Measurements from ENCODE around the gene SLF1. TPM values are rescaled to one million over a fixed set of nuclear protein-coding genes. Genes with fewer than 3 reads are reported as not detected.

SLF1 gene
- total and polyA plus RNA-seq, 2 experiments from 2014 or later, result 36.3 to 43.8 TPM

GRCh38 chr5:94575196-94575595 lies 43.3 kb upstream of the SLF1 start (continued):
- TF ChIP-seq, protein P1, sequence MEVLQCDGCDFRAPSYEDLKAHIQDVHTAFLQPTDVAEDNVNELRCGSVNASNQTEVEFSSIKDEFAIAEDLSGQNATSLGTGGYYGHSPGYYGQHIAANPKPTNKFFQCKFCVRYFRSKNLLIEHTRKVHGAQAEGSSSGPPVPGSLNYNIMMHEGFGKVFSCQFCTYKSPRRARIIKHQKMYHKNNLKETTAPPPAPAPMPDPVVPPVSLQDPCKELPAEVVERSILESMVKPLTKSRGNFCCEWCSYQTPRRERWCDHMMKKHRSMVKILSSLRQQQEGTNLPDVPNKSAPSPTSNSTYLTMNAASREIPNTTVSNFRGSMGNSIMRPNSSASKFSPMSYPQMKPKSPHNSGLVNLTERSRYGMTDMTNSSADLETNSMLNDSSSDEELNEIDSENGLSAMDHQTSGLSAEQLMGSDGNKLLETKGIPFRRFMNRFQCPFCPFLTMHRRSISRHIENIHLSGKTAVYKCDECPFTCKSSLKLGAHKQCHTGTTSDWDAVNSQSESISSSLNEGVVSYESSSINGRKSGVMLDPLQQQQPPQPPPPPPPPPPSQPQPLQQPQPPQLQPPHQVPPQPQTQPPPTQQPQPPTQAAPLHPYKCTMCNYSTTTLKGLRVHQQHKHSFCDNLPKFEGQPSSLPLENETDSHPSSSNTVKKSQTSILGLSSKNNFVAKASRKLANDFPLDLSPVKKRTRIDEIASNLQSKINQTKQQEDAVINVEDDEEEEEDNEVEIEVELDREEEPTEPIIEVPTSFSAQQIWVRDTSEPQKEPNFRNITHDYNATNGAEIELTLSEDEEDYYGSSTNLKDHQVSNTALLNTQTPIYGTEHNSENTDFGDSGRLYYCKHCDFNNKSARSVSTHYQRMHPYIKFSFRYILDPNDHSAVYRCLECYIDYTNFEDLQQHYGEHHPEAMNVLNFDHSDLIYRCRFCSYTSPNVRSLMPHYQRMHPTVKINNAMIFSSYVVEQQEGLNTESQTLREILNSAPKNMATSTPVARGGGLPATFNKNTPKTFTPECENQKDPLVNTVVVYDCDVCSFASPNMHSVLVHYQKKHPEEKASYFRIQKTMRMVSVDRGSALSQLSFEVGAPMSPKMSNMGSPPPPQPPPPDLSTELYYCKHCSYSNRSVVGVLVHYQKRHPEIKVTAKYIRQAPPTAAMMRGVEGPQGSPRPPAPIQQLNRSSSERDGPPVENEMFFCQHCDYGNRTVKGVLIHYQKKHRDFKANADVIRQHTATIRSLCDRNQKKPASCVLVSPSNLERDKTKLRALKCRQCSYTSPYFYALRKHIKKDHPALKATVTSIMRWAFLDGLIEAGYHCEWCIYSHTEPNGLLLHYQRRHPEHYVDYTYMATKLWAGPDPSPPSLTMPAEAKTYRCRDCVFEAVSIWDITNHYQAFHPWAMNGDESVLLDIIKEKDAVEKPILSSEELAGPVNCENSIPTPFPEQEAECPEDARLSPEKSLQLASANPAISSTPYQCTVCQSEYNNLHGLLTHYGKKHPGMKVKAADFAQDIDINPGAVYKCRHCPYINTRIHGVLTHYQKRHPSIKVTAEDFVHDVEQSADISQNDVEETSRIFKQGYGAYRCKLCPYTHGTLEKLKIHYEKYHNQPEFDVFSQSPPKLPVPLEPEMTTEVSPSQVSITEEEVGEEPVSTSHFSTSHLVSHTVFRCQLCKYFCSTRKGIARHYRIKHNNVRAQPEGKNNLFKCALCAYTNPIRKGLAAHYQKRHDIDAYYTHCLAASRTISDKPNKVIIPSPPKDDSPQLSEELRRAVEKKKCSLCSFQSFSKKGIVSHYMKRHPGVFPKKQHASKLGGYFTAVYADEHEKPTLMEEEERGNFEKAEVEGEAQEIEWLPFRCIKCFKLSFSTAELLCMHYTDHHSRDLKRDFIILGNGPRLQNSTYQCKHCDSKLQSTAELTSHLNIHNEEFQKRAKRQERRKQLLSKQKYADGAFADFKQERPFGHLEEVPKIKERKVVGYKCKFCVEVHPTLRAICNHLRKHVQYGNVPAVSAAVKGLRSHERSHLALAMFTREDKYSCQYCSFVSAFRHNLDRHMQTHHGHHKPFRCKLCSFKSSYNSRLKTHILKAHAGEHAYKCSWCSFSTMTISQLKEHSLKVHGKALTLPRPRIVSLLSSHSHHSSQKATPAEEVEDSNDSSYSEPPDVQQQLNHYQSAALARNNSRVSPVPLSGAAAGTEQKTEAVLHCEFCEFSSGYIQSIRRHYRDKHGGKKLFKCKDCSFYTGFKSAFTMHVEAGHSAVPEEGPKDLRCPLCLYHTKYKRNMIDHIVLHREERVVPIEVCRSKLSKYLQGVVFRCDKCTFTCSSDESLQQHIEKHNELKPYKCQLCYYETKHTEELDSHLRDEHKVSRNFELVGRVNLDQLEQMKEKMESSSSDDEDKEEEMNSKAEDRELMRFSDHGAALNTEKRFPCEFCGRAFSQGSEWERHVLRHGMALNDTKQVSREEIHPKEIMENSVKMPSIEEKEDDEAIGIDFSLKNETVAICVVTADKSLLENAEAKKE (CRISPR knock-in tag; IDR thresholded peaks at IDR 0.05), result no peak
- TF ChIP-seq, protein P2, sequence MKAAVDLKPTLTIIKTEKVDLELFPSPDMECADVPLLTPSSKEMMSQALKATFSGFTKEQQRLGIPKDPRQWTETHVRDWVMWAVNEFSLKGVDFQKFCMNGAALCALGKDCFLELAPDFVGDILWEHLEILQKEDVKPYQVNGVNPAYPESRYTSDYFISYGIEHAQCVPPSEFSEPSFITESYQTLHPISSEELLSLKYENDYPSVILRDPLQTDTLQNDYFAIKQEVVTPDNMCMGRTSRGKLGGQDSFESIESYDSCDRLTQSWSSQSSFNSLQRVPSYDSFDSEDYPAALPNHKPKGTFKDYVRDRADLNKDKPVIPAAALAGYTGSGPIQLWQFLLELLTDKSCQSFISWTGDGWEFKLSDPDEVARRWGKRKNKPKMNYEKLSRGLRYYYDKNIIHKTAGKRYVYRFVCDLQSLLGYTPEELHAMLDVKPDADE (IDR thresholded peaks at IDR 0.05), result no peak
- TF ChIP-seq NANOG (IDR thresholded peaks at IDR 0.05; ENCODE audit: borderline replicate concordance), result no peak
- TF ChIP-seq STAT1 (IDR thresholded peaks at IDR 0.05; ENCODE audit: unreplicated experiment), result no peak
- TF ChIP-seq ZNF114 (CRISPR knock-in tag; IDR thresholded peaks at IDR 0.05), result no peak
- no peak for TF ChIP-seq POLR2AphosphoS5 (IDR thresholded peaks at IDR 0.05; ENCODE audit: low read depth)
- TF ChIP-seq REST (IDR thresholded peaks at IDR 0.05; ENCODE audit: unreplicated experiment), result no peak
- TF ChIP-seq CREB1 (CRISPR knock-in tag; IDR thresholded peaks at IDR 0.05; ENCODE audit: low read depth), result no peak

Data from GM23338 (cell line).